Left cardiac atrium (tissue), 4 donors: Measurements from ENCODE around the gene MOB4. TPM values are rescaled to one million over a fixed set of nuclear protein-coding genes. Genes with fewer than 3 reads are reported as not detected.
"Not testable (repeated sequence)": the region's sequence is repeated elsewhere in the genome, so short reads cannot be mapped to it uniquely, and the experiment has no call there.

Experiments
- ATAC-seq, 2 donors: fragments of 200-7000 bp; cut with Tn5 transposase; one replicate each; pipeline ENCODE4 v1.9.1; 2020; ENCODE audit warnings: mild to moderate bottlenecking in 2 of 2, moderate library complexity in 2 of 2
- DNase-seq: peaks from one replicate; pipeline ENCODE4 v3.0.0-alpha.2; 2020
- intact Hi-C, 2 donors: fragments of 100-400 bp; cut with DNase I; formaldehyde crosslinking; loops; one replicate each; pipeline versions ENCODE4 v1.14.1 to v1.15.1; 2022 to 2023
- long read RNA-seq: library from polyadenylated mRNA; unstranded; transcript quantifications from one replicate; pipeline ENCODE4 v2.0.0, GENCODE V29; 2021
- total RNA-seq, 2 donors: library from RNA; stranded (reverse); fragmentation: NEBNext Ultra II Directional; extraction: Animal tissue kit (Norgen Biotek cat#: 25700); gene quantifications; one replicate each; pipeline ENCODE4 v1.2.1, GENCODE V29; 2021
- donor health status: DM: no; HTN: yes; CAD: no.
- donor health status: DM: no; HTN: yes; CAD: no; lungs with severe emphysema.
- donor health status: DM: yes; HTN: yes; CAD: no.
- donor health status: Dilated cardiomyopathy.

MOB4 gene
- total RNA-seq, result 10 to 100 TPM; 19.8 to 32.6 TPM
- long read RNA-seq, transcript MOB4-202 (8 exons, 3,986 nt), result major isoform, 76 of 89 reads
- long read RNA-seq, transcript MOB4-207 (7 exons, 1,021 nt), result minor isoform, 10 of 89 reads
- long read RNA-seq, partial matches to known transcripts, result 0 of 89 reads
- long read RNA-seq, other reads (novel, unspliced or antisense), result 3 of 89 reads

DNA sequence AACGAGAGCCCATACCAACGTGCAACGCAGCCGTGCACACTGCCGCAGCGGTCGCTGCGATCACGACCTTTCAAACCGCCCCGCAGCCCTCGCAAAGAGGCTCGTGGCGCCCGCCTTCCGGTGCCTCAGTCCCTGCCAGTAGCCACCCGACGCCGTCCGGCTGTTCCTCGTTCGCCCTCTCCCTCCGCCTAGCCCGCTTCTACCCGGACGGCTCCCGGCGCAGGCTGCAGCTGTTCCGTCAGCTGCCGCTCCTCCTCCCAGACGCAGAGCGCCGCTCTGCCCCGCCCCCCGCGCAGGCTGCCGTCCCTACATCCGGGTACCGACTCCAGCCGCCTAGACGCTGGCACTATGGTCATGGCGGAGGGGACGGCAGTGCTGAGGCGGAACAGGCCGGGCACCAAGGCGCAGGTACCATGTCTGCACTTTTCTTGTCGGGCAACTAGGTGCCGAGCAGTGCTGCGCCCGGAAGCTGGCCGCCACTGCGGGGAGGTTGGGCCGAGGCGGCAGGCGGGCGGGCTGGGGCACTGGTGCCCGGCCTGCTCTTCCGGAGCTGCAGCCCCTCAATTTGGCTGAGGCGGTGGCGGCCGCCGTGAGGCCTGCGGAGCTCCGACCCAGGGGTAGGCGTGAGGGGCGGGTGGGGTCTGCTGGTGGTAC lies at the start of gene MOB4:
TSS of gene MOB4 (plus strand) at position 328 of the 654 bp plus-strand sequence. CDS start at position 349, 21 bp downstream.
- intact Hi-C loops, result loop anchor here in 1 of 2 donors (2.0 kb wide), 1 partner anchor 15 kb away; the partner anchor contains the start of gene HSPE1
- DNase-seq, result peak; percentile 95
- peak; percentile 98 to 99 for ATAC-seq

- DNase-seq, result no peak
- ATAC-seq, result no peak
These were observed 43.7 kb upstream of the MOB4 start for GRCh38 chr2:197472166-197472565.

DNA sequence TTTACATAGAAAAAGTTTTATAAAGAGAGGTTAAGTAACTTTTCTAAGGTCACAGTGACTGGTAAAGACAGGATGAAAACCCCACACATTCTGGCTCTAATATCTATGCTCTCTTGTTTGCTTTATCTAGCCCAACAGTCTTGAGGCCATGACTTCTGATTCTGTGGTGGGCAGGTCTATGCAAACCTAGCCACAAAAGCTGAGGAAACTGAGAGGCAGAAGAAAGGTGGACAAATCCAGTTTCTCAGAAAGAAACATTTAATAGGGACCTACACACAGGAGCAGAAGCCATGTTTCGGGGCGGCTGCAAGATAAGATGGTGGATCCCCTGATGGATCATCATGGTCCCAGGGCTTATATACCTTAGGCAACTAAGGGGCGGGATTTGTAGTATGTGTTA lies 38.1 kb upstream of the MOB4 start:
- intact Hi-C loops, result no loop called here
- DNase-seq, result no peak
- ATAC-seq, result no peak

More at GRCh38 chr2:197472166-197472565, 43.7 kb upstream of the MOB4 start:
- intact Hi-C loops, result no loop called here

GRCh38 chr2:197480165-197481036 lies 35.5 kb upstream of the MOB4 start:
- DNase-seq, result no peak
- intact Hi-C loops, result no loop called here
- peak in 1 of 2 donors; percentile 11 for ATAC-seq

DNA sequence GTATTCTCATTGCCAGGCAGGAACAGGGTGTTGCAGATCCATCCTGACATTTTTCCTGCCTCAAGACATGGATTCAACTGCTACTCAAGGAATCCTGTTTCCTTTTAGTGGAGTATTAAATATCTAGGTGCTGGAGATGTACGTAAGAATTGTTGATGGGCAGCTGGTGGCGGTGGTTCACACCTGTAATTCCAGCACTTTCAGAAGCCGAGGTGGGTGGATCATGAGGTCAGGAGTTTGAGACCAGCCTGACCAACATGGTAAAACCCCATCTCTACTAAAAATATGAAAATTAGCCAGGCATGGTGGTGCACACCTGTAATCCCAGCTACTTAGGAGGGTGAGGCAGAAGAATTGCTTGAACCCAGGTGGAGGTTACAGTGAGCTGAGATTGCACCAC lies 31.6 kb upstream of the MOB4 start:
- ATAC-seq, intact Hi-C loops, DNase-seq: not testable (repeated sequence)

DNA sequence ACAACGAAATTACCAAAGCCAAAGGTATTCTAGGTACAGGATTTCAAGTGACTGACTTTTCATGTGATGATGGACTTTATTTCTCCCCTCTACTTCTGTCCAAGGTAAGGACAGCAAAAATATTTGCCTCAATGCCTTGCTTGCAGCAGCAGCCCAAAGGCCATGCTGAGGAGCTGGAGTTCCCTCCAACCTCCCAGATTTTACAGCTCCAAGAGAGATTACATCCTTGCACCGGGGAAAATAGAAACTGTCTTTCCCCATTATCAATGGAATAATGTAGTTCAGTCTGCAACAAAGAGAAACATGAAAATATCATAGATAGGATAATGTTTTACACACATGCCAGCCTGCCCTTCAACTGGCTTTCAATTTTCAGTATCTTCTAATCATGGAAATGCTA lies 29.7 kb upstream of the MOB4 start:
- intact Hi-C loops, result loop anchor here in 1 of 2 donors (5.0 kb wide), 1 partner anchor 89 kb away; no protein-coding TSS in a partner anchor
- no peak for ATAC-seq
- DNase-seq, result no peak

DNA sequence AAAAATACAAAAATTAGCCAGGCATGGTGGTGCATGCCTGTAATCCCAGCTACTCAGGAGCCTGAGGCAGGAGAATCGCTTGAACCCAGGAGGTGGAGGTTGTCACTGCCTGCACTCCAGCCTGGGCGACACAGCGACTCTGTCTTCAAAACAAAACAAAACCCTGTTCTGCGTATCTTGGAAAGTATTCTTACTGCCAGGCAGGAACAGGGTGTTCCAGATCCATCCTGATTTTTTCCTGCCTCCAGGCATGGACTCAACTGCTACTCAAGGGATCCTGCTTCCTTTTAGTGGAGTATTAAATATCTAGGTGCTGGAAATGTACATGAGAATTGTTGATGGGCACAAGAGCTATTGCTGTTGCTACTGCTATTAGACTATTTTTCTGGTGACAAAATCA lies 28.5 kb upstream of the MOB4 start:
- no peak for DNase-seq
- no peak for ATAC-seq
- intact Hi-C loops, result loop anchor here in 1 of 2 donors (5.0 kb wide), 1 partner anchor 90 kb away; no protein-coding TSS in a partner anchor

- ATAC-seq (no peak), DNase-seq (no peak)
- intact Hi-C loops, result loop anchor here (5.0 to 10.0 kb wide), 2 partner anchors 38 to 81 kb away; no protein-coding TSS in a partner anchor
These were observed 20.3 kb upstream of the MOB4 start for GRCh38 chr2:197495433-197496134.

GRCh38 chr2:197496695-197497094 lies 19.2 kb upstream of the MOB4 start:
- intact Hi-C loops, result loop anchor here (5.0 to 10.0 kb wide), 2 partner anchors 39 to 82 kb away; no protein-coding TSS in a partner anchor
- ATAC-seq (no peak), DNase-seq (no peak)

- intact Hi-C loops, result loop anchor here (5.0 to 10.0 kb wide), 2 partner anchors 40 to 83 kb away; no protein-coding TSS in a partner anchor
- ATAC-seq (no peak), DNase-seq (no peak)
These were observed 18.5 kb upstream of the MOB4 start for GRCh38 chr2:197497326-197497725.

DNA sequence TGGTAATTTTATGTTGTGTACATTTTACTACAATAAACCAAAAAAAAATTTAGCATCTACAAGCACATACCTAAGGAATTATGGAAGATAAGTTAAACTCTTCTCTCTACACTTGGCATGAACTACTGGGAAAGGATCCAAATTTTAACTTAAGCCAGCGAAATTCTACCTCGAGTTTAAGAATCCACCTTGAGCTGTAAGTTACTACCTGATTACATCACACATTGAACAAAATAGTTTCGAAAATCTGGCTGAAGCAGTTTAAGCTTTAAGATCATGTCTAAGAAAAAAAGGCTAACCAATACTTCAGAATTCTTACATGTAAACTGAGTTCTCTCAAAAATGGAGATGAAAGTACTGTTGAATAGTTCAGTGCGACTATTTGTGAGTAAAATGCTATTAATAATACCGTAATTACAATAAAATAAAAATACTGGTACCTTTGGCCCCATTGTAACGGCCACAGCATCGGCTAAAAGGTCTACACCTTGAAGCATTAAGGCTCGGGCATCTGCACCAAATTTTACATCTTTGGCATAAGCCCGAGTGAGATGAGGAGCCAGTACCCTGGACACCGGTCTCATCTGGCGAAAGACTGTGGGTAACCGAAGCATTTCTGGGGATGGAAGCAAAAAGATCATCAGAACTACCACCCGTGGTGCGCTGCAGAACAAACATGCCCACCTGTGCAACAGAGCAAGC lies 17.5 kb upstream of the MOB4 start:
- no peak for DNase-seq
- ATAC-seq, result no peak
- intact Hi-C loops, result loop anchor here (5.0 to 10.0 kb wide), 2 partner anchors 41 to 84 kb away; no protein-coding TSS in a partner anchor

- intact Hi-C loops, result loop anchor here (5.0 to 10.0 kb wide), 2 partner anchors 42 to 84 kb away; no protein-coding TSS in a partner anchor
- ATAC-seq (peak; percentile 28 to 48), DNase-seq (peak; percentile 76)
These were observed 16.8 kb upstream of the MOB4 start for GRCh38 chr2:197498937-197499593.

- intact Hi-C loops, result loop anchor here (2.0 to 10.0 kb wide), 3 partner anchors 15 to 85 kb away; no protein-coding TSS in a partner anchor
- ATAC-seq (peak; percentile 94 to 97), DNase-seq (peak; percentile 98)
These were observed 16.0 kb upstream of the MOB4 start, which contains the start of the genes HSPD1 and HSPE1 for GRCh38 chr2:197499594-197500502. HSPD1 (minus strand) TSS chr2:197499840; CDS start chr2:197498848, 992 bp downstream. HSPE1 (plus strand) TSS chr2:197500379; CDS start chr2:197500437, 58 bp downstream.

- intact Hi-C loops, result loop anchor here in 1 of 2 donors (2.0 kb wide), 1 partner anchor 14 kb away; no protein-coding TSS in a partner anchor
- ATAC-seq (peak; percentile 4 to 6), DNase-seq (no peak)
These were observed 15.2 kb upstream of the MOB4 start for GRCh38 chr2:197500503-197501131.

GRCh38 chr2:197502201-197502600 lies 13.7 kb upstream of the MOB4 start:
- DNase-seq (no peak), ATAC-seq (no peak)
- intact Hi-C loops, result no loop called here

GRCh38 chr2:197502685-197503084 lies 13.2 kb upstream of the MOB4 start:
- intact Hi-C loops, result no loop called here
- DNase-seq, result no peak
- ATAC-seq, result no peak
